DOHH2 (cell line): Measurements from ENCODE around the gene HES7.

Experiments
- EZH2phosphoT487 ChIP-seq: fragments of 200-600 bp; sonication (generic); IDR thresholded peaks from 2 replicates; pipeline ENCODE4 v1.6.1; 2017; ENCODE audit warnings: borderline replicate concordance, mild to moderate bottlenecking, antibody characterized with exemption, low read length, moderate library complexity, mixed read lengths
- TF ChIP-seq, protein P1 (sequence below): fragments of 200-600 bp; sonication (generic); IDR thresholded peaks from one replicate; pipeline ENCODE4 v1.5.1; 2014; ENCODE audit warnings: antibody characterized with exemption, mild to moderate bottlenecking, low read depth, low read length; ENCODE audit not compliant: poor library complexity, severe bottlenecking

GRCh38 chr17:8081876-8082275, 42.0 kb downstream of the HES7 start:
- TF ChIP-seq, protein P1, sequence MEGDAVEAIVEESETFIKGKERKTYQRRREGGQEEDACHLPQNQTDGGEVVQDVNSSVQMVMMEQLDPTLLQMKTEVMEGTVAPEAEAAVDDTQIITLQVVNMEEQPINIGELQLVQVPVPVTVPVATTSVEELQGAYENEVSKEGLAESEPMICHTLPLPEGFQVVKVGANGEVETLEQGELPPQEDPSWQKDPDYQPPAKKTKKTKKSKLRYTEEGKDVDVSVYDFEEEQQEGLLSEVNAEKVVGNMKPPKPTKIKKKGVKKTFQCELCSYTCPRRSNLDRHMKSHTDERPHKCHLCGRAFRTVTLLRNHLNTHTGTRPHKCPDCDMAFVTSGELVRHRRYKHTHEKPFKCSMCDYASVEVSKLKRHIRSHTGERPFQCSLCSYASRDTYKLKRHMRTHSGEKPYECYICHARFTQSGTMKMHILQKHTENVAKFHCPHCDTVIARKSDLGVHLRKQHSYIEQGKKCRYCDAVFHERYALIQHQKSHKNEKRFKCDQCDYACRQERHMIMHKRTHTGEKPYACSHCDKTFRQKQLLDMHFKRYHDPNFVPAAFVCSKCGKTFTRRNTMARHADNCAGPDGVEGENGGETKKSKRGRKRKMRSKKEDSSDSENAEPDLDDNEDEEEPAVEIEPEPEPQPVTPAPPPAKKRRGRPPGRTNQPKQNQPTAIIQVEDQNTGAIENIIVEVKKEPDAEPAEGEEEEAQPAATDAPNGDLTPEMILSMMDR, result no peak
- TF ChIP-seq EZH2phosphoT487, result no peak
